Type B pancreatic cell (in vitro differentiated cells): ENCODE measurements around the gene RNF220. TPM values are rescaled to one million over a fixed set of nuclear protein-coding genes. Genes with fewer than 3 reads are reported as not detected.
A peak's percentile ranks its signal among the peaks of the same experiment; 100 is the strongest.

Experiments used
- DNase-seq: peaks from one replicate; pipeline ENCODE4 v3.0.0; 2021; ENCODE audit warnings: mixed read lengths; ENCODE audit not compliant: unreplicated experiment; ENCODE audit errors: extremely low spot score
- H3K27ac Mint-ChIP-seq: 2 replicates; pipeline ENCODE4 v1.8.0; 2021; ENCODE audit warnings: mild to moderate bottlenecking, mixed read lengths
- H3K27me3 Mint-ChIP-seq: 2 replicates; pipeline ENCODE4 v1.8.0; 2021; ENCODE audit warnings: mixed read lengths
- H3K36me3 Mint-ChIP-seq: 2 replicates; pipeline ENCODE4 v1.8.0; 2021; ENCODE audit warnings: mixed read lengths
- H3K4me1 Mint-ChIP-seq: one replicate; pipeline ENCODE4 v1.8.0; 2021; ENCODE audit warnings: mixed read lengths; ENCODE audit not compliant: unreplicated experiment
- H3K4me3 Mint-ChIP-seq: 2 replicates; pipeline ENCODE4 v1.8.0; 2021; ENCODE audit warnings: mild to moderate bottlenecking, mixed read lengths
- H3K9me3 Mint-ChIP-seq: 2 replicates; pipeline ENCODE4 v1.8.0; 2021; ENCODE audit warnings: mixed read lengths
- total RNA-seq: library from RNA; stranded (reverse); gene quantifications from 2 replicates; pipeline ENCODE4 v1.2.1, GENCODE V29; 2021; ENCODE audit warnings: low replicate concordance
- TF ChIP-seq, protein P1 (sequence below): fragments of 200-600 bp; sonication (generic); conservative IDR thresholded peaks from 2 replicates; pipeline ENCODE4 v1.5.0; 2021; ENCODE audit warnings: antibody characterized with exemption, mild to moderate bottlenecking

Gene RNF220
- total RNA-seq, 1 donor from 2014 or later, result 87.1 TPM

DNA sequence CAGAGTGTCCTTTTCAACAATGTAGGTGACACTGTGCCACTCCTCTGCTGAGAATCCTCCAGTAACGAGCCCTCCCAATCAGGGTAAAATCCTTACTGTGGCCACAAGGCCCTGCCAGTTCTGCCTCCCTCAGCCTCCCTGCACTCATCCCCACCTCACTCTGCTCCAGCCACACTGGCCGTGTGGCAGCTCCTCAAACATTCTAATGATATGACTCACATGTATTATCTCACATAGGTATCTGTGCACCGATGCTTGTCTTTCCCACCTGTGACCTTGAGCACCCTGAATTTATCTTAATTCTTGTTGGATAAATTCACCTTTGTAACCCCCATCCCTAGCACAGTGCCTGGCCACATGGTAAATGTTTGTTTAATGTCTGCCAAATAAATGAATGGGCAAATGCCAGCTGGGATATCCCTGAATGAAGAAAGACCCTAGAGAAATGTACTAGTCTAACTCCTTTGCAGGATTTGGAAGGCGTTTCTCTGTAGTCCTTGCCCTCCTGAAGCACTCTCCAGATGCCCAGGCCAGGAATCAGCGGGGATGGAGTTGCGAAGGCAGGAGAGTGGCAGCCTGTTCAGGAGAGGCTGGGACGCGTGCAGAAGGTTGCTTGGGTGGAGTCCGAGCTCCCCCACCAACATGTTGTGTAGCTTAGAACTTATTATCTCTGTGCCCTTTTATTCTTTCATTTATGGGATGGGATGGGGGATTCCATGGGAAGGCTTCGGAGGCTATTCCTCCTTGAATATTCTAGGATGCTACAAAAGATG is 163.3 kb downstream of the RNF220 start:
- no peaks in the 10 kb centered on the region for H3K9me3 Mint-ChIP-seq
- peaks cover 14% of the 10 kb centered on the region for H3K4me1 Mint-ChIP-seq
- TF ChIP-seq, protein P1, sequence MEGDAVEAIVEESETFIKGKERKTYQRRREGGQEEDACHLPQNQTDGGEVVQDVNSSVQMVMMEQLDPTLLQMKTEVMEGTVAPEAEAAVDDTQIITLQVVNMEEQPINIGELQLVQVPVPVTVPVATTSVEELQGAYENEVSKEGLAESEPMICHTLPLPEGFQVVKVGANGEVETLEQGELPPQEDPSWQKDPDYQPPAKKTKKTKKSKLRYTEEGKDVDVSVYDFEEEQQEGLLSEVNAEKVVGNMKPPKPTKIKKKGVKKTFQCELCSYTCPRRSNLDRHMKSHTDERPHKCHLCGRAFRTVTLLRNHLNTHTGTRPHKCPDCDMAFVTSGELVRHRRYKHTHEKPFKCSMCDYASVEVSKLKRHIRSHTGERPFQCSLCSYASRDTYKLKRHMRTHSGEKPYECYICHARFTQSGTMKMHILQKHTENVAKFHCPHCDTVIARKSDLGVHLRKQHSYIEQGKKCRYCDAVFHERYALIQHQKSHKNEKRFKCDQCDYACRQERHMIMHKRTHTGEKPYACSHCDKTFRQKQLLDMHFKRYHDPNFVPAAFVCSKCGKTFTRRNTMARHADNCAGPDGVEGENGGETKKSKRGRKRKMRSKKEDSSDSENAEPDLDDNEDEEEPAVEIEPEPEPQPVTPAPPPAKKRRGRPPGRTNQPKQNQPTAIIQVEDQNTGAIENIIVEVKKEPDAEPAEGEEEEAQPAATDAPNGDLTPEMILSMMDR, result no peak
- no peak for DNase-seq
- H3K36me3 Mint-ChIP-seq, result no peaks in the 10 kb centered on the region
- H3K27me3 Mint-ChIP-seq, result peaks cover 56% of the 10 kb centered on the region
- no peak overlapping the region for H3K27ac Mint-ChIP-seq
- H3K4me3 Mint-ChIP-seq, result no peak overlapping the region

DNA sequence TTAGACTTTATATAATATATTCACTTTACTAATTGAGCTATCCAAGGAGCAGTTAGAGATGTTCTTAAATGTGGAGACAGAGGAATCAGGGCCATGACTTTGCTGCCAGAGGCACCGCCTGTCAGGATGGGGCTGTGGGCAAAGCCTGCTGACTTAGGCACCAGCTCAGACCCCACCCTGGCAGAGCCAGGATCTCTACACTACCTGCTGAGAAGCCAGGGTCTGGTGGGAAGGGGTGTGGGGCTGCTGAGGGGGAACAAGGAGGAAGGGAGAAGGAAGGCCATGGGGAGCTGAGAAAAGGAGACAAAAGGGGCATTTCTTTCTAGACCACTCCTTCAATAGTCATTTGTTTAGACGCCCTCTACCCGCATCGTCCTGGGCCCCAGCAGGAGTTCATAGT is 164.4 kb downstream of the RNF220 start:
- no peak for DNase-seq
- Mint-ChIP-seq H3K4me3 (no peak overlapping the region), H3K36me3 (no peaks in the 10 kb centered on the region), H3K9me3 (no peaks in the 10 kb centered on the region), H3K27ac (no peak overlapping the region), H3K27me3 (peaks cover 49% of the 10 kb centered on the region), H3K4me1 (peaks cover 14% of the 10 kb centered on the region)
- TF ChIP-seq, protein P1, result no peak

DNA sequence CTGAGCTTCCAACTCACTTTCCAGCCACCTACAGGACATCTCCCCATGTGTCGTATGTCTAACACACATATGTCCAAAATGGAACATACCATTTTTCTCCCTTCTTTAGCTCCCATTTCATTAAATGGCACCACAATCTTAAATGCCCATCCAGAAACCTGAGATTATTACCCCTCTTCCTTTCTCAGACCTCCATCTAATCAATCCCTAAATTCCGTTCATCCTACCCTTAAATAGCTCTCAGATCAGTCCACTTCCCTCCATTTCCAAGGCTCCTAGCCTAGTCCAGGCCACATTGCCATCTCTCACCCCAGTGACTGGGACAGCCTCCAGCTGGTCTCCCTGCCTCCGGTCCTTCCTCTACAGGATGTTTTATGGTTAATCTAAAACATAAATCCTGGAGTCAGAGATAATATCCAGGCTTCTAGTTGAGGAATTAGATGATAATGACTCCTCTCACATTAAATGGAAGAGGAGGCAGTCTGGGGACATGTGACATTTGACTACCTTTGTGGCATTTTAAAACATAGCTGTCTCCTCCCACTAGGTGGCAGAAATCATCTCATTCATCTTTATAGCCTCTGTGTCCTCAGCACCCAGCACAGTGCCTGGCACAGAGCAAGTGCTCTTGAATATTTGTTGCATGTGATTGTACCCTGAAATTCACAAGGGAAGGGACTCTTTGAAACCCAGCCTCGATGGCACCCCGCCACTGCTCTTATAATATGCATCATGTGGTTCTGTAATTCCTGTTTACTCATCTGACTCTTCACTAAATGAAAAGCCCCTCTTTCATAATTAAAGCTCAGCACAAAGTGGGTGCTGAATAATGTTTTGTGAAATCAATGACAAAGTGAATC is 166.9 kb downstream of the RNF220 start:
- Mint-ChIP-seq H3K9me3 (no peaks in the 10 kb centered on the region), H3K27me3 (peaks cover 48% of the 10 kb centered on the region), H3K27ac (no peak overlapping the region), H3K4me1 (peaks cover 10% of the 10 kb centered on the region), H3K4me3 (no peak overlapping the region), H3K36me3 (no peaks in the 10 kb centered on the region)
- TF ChIP-seq, protein P1, result peak; percentile 68
- DNase-seq, result no peak

DNA sequence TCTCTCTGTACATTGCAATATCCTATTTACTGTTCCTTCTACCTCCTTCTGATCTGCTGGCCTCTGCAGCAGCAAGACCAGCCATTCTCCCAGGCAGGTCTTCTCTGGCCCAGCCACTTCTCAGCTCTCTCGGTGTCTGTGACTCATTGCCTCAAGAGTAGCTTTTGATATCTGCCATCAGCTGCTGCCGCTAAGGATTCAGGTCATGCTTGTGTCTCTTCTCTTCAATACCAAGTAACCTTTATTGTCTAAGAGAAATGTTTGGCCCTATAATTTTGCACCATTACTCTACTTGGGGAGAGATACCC is 167.5 kb downstream of the RNF220 start:
- no peak overlapping the region for H3K27ac Mint-ChIP-seq
- DNase-seq, result no peak
- peaks cover 10% of the 10 kb centered on the region for H3K4me1 Mint-ChIP-seq
- TF ChIP-seq, protein P1, result no peak
- H3K9me3 Mint-ChIP-seq, result no peaks in the 10 kb centered on the region
- no peaks in the 10 kb centered on the region for H3K36me3 Mint-ChIP-seq
- H3K27me3 Mint-ChIP-seq, result peaks cover 50% of the 10 kb centered on the region
- no peak overlapping the region for H3K4me3 Mint-ChIP-seq

DNA sequence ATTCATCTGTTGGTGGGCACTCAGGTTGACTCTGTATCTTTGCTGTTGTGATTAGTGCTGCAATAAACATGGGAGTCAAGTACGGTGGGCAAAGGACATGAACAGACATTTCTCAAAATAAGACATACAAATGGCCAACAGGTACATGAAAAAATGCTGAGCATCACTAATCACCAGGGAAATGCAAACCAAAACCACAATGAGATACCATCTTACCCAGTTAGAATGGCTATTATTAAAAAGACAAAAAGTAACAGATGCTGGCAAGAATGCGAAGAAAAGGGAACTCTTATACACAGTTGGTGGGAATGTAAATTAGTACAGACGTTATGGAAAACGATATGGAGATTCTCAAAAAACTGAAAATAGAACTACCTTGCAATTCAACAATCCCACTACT is 170.3 kb downstream of the RNF220 start:
- peaks cover 4% of the 10 kb centered on the region for H3K4me1 Mint-ChIP-seq
- H3K4me3 Mint-ChIP-seq, result no peak overlapping the region
- H3K27me3 Mint-ChIP-seq, result peaks cover 28% of the 10 kb centered on the region
- no peaks in the 10 kb centered on the region for H3K9me3 Mint-ChIP-seq
- TF ChIP-seq, protein P1, result no peak
- no peak for DNase-seq
- no peak overlapping the region for H3K27ac Mint-ChIP-seq
- no peaks in the 10 kb centered on the region for H3K36me3 Mint-ChIP-seq
